Endothelial cell of umbilical vein (primary cell): ENCODE measurements around the gene YWHAQ. TPM values are rescaled to one million over a fixed set of nuclear protein-coding genes. Genes with fewer than 3 reads are reported as not detected.

Experiments
- BruUV-seq: library from RNA; stranded (reverse); fragments of 400-500 nt; replicated peaks from 2 replicates; lab custom pipeline; 2021; lab: Mats Ljungman, UMichigan
- CTCF ChIA-PET: fragments of 300-600, 350-600 bp; sonication (Branson Sonifier 250); formaldehyde crosslinking; loops from one replicate; lab custom pipeline; 2021; ENCODE audit warnings: antibody characterized with exemption, inconsistent platforms; lab: Charles Lee
- POLR2A ChIA-PET: fragments of 300-600, 350-600 bp; sonication (Branson Sonifier 250); formaldehyde crosslinking; loops from one replicate; lab custom pipeline; 2021; ENCODE audit warnings: antibody characterized with exemption, inconsistent platforms; lab: Charles Lee
- DNase-seq: peaks from one replicate; pipeline ENCODE4 v3.0.0-alpha.2; 2011; ENCODE audit warnings: low read depth, low spot score
- FAIRE-seq: peaks from 2 replicates; lab custom pipeline; 2011; peaks lifted over from hg19 to GRCh38; lab: Jason Lieb, UNC
- H2AFZ ChIP-seq: 2 replicates; pipeline ENCODE4 v1.6.0; 2012; ENCODE audit warnings: low read depth, low read length, control low read depth, inconsistent platforms
- H3K27ac ChIP-seq: 2 replicates; pipeline ENCODE4 v1.5.1; 2011; ENCODE audit warnings: low read depth, mild to moderate bottlenecking, control low read depth, low read length, moderate library complexity; ENCODE audit not compliant: insufficient read depth
- H3K27me3 ChIP-seq, 2 experiments: 2 replicates each; pipeline versions ENCODE4 v1.6.0 to v1.6.1; 2011; ENCODE audit warnings: low read length in 2 of 2, mixed read lengths in 1 of 2; ENCODE audit not compliant: control insufficient read depth in 2 of 2, insufficient read depth in 2 of 2
- H3K36me3 ChIP-seq, 2 experiments: 2 replicates in 1 of 2; 3 replicates in 1 of 2; pipeline ENCODE4 v1.5.1; 2011; ENCODE audit warnings: low read length in 2 of 2, mild to moderate bottlenecking in 1 of 2, moderate library complexity in 1 of 2; ENCODE audit not compliant: control insufficient read depth in 2 of 2, insufficient read depth in 2 of 2; ENCODE audit errors: extremely low read depth in 1 of 2
- H3K4me1 ChIP-seq: 3 replicates; pipeline ENCODE4 v1.5.1; 2011; ENCODE audit warnings: mild to moderate bottlenecking, low read length; ENCODE audit not compliant: control insufficient read depth, insufficient read depth; ENCODE audit errors: extremely low read depth
- H3K4me2 ChIP-seq: 2 replicates; pipeline ENCODE4 v1.6.1; 2011; ENCODE audit warnings: low read length, control low read depth, mixed read lengths; ENCODE audit not compliant: insufficient read depth
- H3K4me3 ChIP-seq, 3 experiments: fragments of 200-600 bp in 1 of 3; sonication (generic), shearing (Covaris generic) in 1 of 3; replicated peaks in 1 of 3; 2 replicates each; pipeline ENCODE4 v1.5.1; 2011 to 2016; ENCODE audit warnings: control low read depth in 3 of 3, low read length in 3 of 3, mild to moderate bottlenecking in 2 of 3, inconsistent platforms in 1 of 3, low read depth in 1 of 3, moderate library complexity in 1 of 3; ENCODE audit not compliant: insufficient read depth in 1 of 3
- H3K79me2 ChIP-seq: 2 replicates; pipeline ENCODE4 v1.6.0; 2012; ENCODE audit warnings: low read length, inconsistent platforms; ENCODE audit not compliant: control insufficient read depth, insufficient read depth
- H3K9ac ChIP-seq: replicated peaks from 2 replicates; pipeline ENCODE3; 2011; ENCODE audit warnings: low read length, control low read depth; ENCODE audit not compliant: insufficient read depth; ENCODE audit errors: extremely low read depth
- H3K9me1 ChIP-seq: replicated peaks from 3 replicates; pipeline ENCODE4 v1.6.0; 2011; ENCODE audit warnings: mild to moderate bottlenecking, low read length; ENCODE audit not compliant: control insufficient read depth, insufficient read depth; ENCODE audit errors: extremely low read depth
- H3K9me3 ChIP-seq: replicated peaks from 2 replicates; pipeline ENCODE4 v1.5.1; 2012; ENCODE audit warnings: low read length, inconsistent platforms; ENCODE audit not compliant: control insufficient read depth, insufficient read depth
- H4K20me1 ChIP-seq: replicated peaks from 2 replicates; pipeline ENCODE3; 2011; ENCODE audit warnings: mild to moderate bottlenecking, low read length; ENCODE audit not compliant: control insufficient read depth, insufficient read depth; ENCODE audit errors: extremely low read depth
- FOS ChIP-seq: IDR thresholded peaks from 2 replicates; pipeline ENCODE4 v1.6.1; 2011; ENCODE audit warnings: mild to moderate bottlenecking, low read length, moderate library complexity, borderline replicate concordance; ENCODE audit not compliant: insufficient read depth
- GATA2 ChIP-seq: IDR thresholded peaks from 2 replicates; pipeline ENCODE4 v1.7.0; 2011; ENCODE audit warnings: low read depth, mild to moderate bottlenecking, moderate library complexity, mixed read lengths, low read length; ENCODE audit not compliant: insufficient read length, insufficient read depth
- MYC ChIP-seq: IDR thresholded peaks from one replicate; pipeline ENCODE4 v1.6.1; 2011; ENCODE audit warnings: mild to moderate bottlenecking, low read depth, low read length
- POLR2A ChIP-seq: IDR thresholded peaks from 2 replicates; pipeline ENCODE4 v1.6.1; 2012; ENCODE audit warnings: low read depth, mild to moderate bottlenecking, control low read depth, low read length
- POLR2AphosphoS5 ChIP-seq: IDR thresholded peaks from 2 replicates; pipeline ENCODE4 v1.6.1; 2012; ENCODE audit warnings: low read depth, mild to moderate bottlenecking, control low read depth, low read length, moderate library complexity; ENCODE audit not compliant: insufficient read depth
- dilution Hi-C: fragments of 300-500 bp; cut with MboI; formaldehyde crosslinking; loops from one replicate; pipeline ENCODE4 v1.15.0; 2019; ENCODE audit warnings: low sequenced_read_pairs; ENCODE audit not compliant: extremely low pct_ligation_motif_present
- intact Hi-C: fragments of 100-400 bp; cut with micrococcal nuclease; formaldehyde crosslinking; loops from one replicate; pipeline ENCODE4 v1.10.0; 2022
- polyA plus RNA-seq, 4 experiments: library from polyadenylated mRNA; depleted of rRNA in 3 of 4; stranded (reverse) in 3 of 4; unstranded in 1 of 4; fragments of >200 nt; gene quantifications; 2 replicates each; pipeline versions ENCODE4 v1.2.1 to v1.2.3, GENCODE V29; 2011 to 2012; ENCODE audit warnings: missing spikeins in 1 of 4
- total RNA-seq: library from RNA; stranded (reverse); gene quantifications from 2 replicates; pipeline ENCODE4 v1.2.3, GENCODE V29; 2021
- TF ChIP-seq, protein P1 (sequence below): IDR thresholded peaks from 2 replicates; pipeline ENCODE4 v1.6.1; 2011; ENCODE audit not compliant: insufficient read depth, insufficient read length
- TF ChIP-seq, protein P2 (sequence below), 2 donors: IDR thresholded peaks; 1 replicate in 1 of 2; 2 replicates in 1 of 2; pipeline ENCODE4 v1.5.1; 2011; ENCODE audit warnings: low read length in 2 of 2, mild to moderate bottlenecking in 2 of 2, moderate library complexity in 2 of 2, control low read depth in 1 of 2, inconsistent platforms in 1 of 2, low read depth in 1 of 2; ENCODE audit not compliant: insufficient read depth in 1 of 2; ENCODE audit errors: extremely low read depth in 1 of 2

Gene YWHAQ
- total and polyA plus RNA-seq, 2 donors (not counting 3 experiments of a cell fraction or from before 2014, with no cell fraction given): 217 to 456 TPM

DNA sequence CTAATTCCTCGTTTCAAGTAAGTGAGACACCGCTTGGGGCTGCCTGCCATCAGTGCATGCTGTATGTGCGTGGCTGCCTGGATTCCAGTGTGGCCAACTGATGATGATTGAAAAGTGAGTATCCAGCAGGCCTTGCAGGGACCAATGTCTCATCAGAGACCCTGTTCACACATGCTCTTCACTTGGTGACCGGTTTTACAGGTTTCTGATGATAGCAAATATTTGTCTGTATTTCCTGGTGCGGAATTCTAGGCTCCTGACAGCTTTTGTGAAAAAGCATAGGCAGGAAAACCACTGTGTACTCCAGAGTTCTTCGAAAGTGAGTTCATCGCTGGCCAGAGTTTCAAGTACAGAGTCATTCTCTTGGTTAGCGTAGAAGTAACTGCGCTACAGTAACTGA, 13.8 kb upstream of the YWHAQ start:
- H3K27ac ChIP-seq: no peak overlapping the region
- ChIA-PET POLR2A (no interaction called here), CTCF (no interaction called here)
- H3K4me3 ChIP-seq: no peak overlapping the region
- H3K36me3 ChIP-seq: no peaks in the 10 kb centered on the region
- H3K9me3 ChIP-seq: no peaks in the 10 kb centered on the region
- dilution Hi-C loops (no loop called here), intact Hi-C loops (no loop called here)
- no peak overlapping the region for H2AFZ ChIP-seq
- H4K20me1 ChIP-seq: no peaks in the 10 kb centered on the region
- DNase-seq (no peak), FAIRE-seq (no peak)
- no peaks in the 10 kb centered on the region for H3K79me2 ChIP-seq
- H3K27me3 ChIP-seq: peaks cover 9 to 10% of the 10 kb centered on the region in 2 experiments
- H3K4me2 ChIP-seq: no peak overlapping the region
- H3K4me1 ChIP-seq: no peaks in the 10 kb centered on the region
- H3K9ac ChIP-seq: no peak overlapping the region
- BruUV-seq: no TSS peak
- H3K9me1 ChIP-seq: no peaks in the 10 kb centered on the region
- no peak for TF ChIP-seq MYC

DNA sequence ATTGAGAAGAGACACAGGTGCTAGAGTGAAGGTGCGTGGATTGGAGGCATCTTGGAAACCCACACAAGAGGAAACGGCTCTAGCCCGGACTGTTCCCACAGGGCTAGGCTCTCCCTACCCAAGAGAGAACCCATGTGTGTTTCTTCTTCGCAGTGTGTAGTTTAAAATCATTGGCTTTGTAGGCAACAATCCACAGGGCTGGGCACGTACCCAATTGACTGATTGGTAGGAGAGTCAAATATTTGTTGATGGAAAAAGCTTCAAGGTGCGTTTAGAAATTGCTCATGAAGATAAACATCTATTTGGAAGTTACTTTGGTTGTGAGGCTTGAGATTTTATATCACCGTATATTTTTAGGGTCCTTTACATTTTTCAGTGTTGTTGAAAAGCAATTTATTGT, 13.2 kb upstream of the YWHAQ start:
- Histone ChIP-seq H3K27me3 (peaks cover 9% of the 10 kb centered on the region in 2 experiments), H3K36me3 (no peaks in the 10 kb centered on the region), H3K79me2 (no peaks in the 10 kb centered on the region), H4K20me1 (no peaks in the 10 kb centered on the region), H3K9ac (no peak overlapping the region), H3K4me3 (no peak overlapping the region), H3K9me3 (no peaks in the 10 kb centered on the region), H3K9me1 (no peaks in the 10 kb centered on the region), H3K4me2 (no peak overlapping the region), H3K27ac (no peak overlapping the region), H3K4me1 (no peaks in the 10 kb centered on the region), H2AFZ (no peak overlapping the region)
- TF ChIP-seq, protein P1, sequence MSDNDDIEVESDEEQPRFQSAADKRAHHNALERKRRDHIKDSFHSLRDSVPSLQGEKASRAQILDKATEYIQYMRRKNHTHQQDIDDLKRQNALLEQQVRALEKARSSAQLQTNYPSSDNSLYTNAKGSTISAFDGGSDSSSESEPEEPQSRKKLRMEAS: no peak
- no peak for TF ChIP-seq POLR2AphosphoS5
- no peak for TF ChIP-seq GATA2
- no peak for TF ChIP-seq POLR2A
- TF ChIP-seq FOS: no peak
- TF ChIP-seq, protein P2, sequence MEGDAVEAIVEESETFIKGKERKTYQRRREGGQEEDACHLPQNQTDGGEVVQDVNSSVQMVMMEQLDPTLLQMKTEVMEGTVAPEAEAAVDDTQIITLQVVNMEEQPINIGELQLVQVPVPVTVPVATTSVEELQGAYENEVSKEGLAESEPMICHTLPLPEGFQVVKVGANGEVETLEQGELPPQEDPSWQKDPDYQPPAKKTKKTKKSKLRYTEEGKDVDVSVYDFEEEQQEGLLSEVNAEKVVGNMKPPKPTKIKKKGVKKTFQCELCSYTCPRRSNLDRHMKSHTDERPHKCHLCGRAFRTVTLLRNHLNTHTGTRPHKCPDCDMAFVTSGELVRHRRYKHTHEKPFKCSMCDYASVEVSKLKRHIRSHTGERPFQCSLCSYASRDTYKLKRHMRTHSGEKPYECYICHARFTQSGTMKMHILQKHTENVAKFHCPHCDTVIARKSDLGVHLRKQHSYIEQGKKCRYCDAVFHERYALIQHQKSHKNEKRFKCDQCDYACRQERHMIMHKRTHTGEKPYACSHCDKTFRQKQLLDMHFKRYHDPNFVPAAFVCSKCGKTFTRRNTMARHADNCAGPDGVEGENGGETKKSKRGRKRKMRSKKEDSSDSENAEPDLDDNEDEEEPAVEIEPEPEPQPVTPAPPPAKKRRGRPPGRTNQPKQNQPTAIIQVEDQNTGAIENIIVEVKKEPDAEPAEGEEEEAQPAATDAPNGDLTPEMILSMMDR (IDR thresholded peaks at IDR 0.05; ENCODE audit: extremely low read depth in 1 of 2, insufficient read depth in 1 of 2, low read depth in 1 of 2, low read length in 2 of 2): no peak
- TF ChIP-seq MYC: no peak
- intact Hi-C loops (no loop called here), dilution Hi-C loops (no loop called here)
- ChIA-PET POLR2A (no interaction called here), CTCF (no interaction called here)
- FAIRE-seq: no peak
- BruUV-seq: no TSS peak
- DNase-seq: no peak
